SK-N-SH (cell line): ENCODE measurements around the gene STPG1. TPM values are rescaled to one million over a fixed set of nuclear protein-coding genes. Genes with fewer than 3 reads are reported as not detected.

Source experiments
- CTCF ChIA-PET: fragments of 300-600, 350-600 bp; formaldehyde crosslinking; extraction: SDS; loops from one replicate; lab custom pipeline; 2021; lab: Yijun Ruan, JAX
- POLR2A ChIA-PET: fragments of 350-600 bp; sonication (Branson Sonifier 250); formaldehyde crosslinking; extraction: SDS; loops from one replicate; lab custom pipeline; 2020; ENCODE audit warnings: antibody characterized with exemption, inconsistent platforms; lab: Yijun Ruan, JAX
- DNase-seq: peaks from one replicate; pipeline ENCODE4 v3.0.0; 2012
- H2AFZ ChIP-seq: fragments of 200-600 bp; sonication (generic); 2 replicates; pipeline ENCODE4 v1.8.1; 2016; ENCODE audit warnings: antibody characterized with exemption, mild to moderate bottlenecking, low read depth
- H3F3A ChIP-seq: fragments of 200-600 bp; sonication (generic); replicated peaks from 2 replicates; pipeline ENCODE3; 2016; ENCODE audit warnings: antibody characterized with exemption, mild to moderate bottlenecking; ENCODE audit not compliant: insufficient read depth
- H3K27ac ChIP-seq, 2 experiments: fragments of 200-500 bp in 1 of 2; fragments of 200-600 bp in 1 of 2; sonication (Bioruptor generic) in 1 of 2; sonication (generic), shearing (Covaris generic) in 1 of 2; 2 replicates each; pipeline versions ENCODE4 v1.5.1 to v1.6.1; 2014 to 2016; ENCODE audit warnings: low read depth in 2 of 2, inconsistent platforms in 1 of 2, low read length in 1 of 2, mild to moderate bottlenecking in 1 of 2, mixed read lengths in 1 of 2
- H3K27me3 ChIP-seq: fragments of 200-600 bp; sonication (generic), shearing (Covaris generic); 2 replicates; pipeline ENCODE4 v1.6.1; 2016; ENCODE audit warnings: mixed run types; ENCODE audit not compliant: insufficient read depth
- H3K36me3 ChIP-seq, 2 experiments: fragments of 200-500 bp in 1 of 2; fragments of 200-600 bp in 1 of 2; sonication (Bioruptor generic) in 1 of 2; sonication (generic) in 1 of 2; replicated peaks in 1 of 2; 2 replicates each; pipeline versions ENCODE3 to v1.5.1; 2014 to 2016; ENCODE audit warnings: low read length in 1 of 2, mild to moderate bottlenecking in 1 of 2; ENCODE audit not compliant: insufficient read depth in 2 of 2, control insufficient read depth in 1 of 2
- H3K4me1 ChIP-seq, 2 experiments: fragments of 200-500 bp in 1 of 2; fragments of 200-600 bp in 1 of 2; sonication (Bioruptor generic) in 1 of 2; sonication (generic), shearing (Covaris generic) in 1 of 2; 2 replicates each; pipeline versions ENCODE4 v1.5.1 to v1.6.1; 2014 to 2016; ENCODE audit warnings: low read depth in 1 of 2, low read length in 1 of 2, mixed run types in 1 of 2; ENCODE audit not compliant: insufficient read depth in 2 of 2, control insufficient read depth in 1 of 2
- H3K4me2 ChIP-seq: fragments of 200-600 bp; sonication (generic), shearing (Covaris generic); 2 replicates; pipeline ENCODE4 v1.6.1; 2017; ENCODE audit warnings: mixed run types
- H3K4me3 ChIP-seq, 2 experiments: fragments of 200-500 bp in 1 of 2; fragments of 200-600 bp in 1 of 2; sonication (Bioruptor generic) in 1 of 2; sonication (generic), shearing (Covaris generic) in 1 of 2; 2 replicates each; pipeline versions ENCODE4 v1.5.1 to v1.8.1; 2014 to 2016; ENCODE audit warnings: low read depth in 2 of 2, inconsistent platforms in 1 of 2, low read length in 1 of 2, mild to moderate bottlenecking in 1 of 2, mixed read lengths in 1 of 2, moderate library complexity in 1 of 2
- H3K79me2 ChIP-seq: fragments of 200-600 bp; sonication (generic); 2 replicates; pipeline ENCODE4 v1.8.1; 2017; ENCODE audit warnings: mild to moderate bottlenecking; ENCODE audit not compliant: insufficient read depth
- H3K9ac ChIP-seq: fragments of 200-600 bp; sonication (generic); 2 replicates; pipeline ENCODE4 v1.6.1; 2017; ENCODE audit warnings: mixed run types
- H3K9me2 ChIP-seq: fragments of 200-600 bp; sonication (generic); 2 replicates; pipeline ENCODE4 v1.6.1; 2017; ENCODE audit warnings: mixed run types
- H3K9me3 ChIP-seq: fragments of 200-600 bp; sonication (generic); 2 replicates; pipeline ENCODE4 v1.6.1; 2017; ENCODE audit warnings: mixed run types, mild to moderate bottlenecking, moderate library complexity
- H4K20me1 ChIP-seq: fragments of 200-600 bp; sonication (generic); 2 replicates; pipeline ENCODE4 v1.6.1; 2017; ENCODE audit warnings: mild to moderate bottlenecking, mixed run types; ENCODE audit not compliant: insufficient read depth
- ELF1 ChIP-seq: IDR thresholded peaks from 2 replicates; pipeline ENCODE4 v1.4.0; 2012
- EP300 ChIP-seq, 2 experiments: IDR thresholded peaks; 2 replicates each; pipeline versions ENCODE4 v1.4.0 to v1.6.1; 2012; ENCODE audit warnings: borderline replicate concordance in 1 of 2, low read depth in 1 of 2, low read length in 1 of 2
- EZH2phosphoT487 ChIP-seq: fragments of 200-600 bp; sonication (generic); IDR thresholded peaks from 2 replicates; pipeline ENCODE4 v1.6.1; 2017; ENCODE audit warnings: low read depth, mixed run types, mild to moderate bottlenecking, antibody characterized with exemption, moderate library complexity, borderline replicate concordance
- GABPA ChIP-seq: IDR thresholded peaks from 2 replicates; pipeline ENCODE4 v1.4.0; 2012; ENCODE audit warnings: low read depth, mild to moderate bottlenecking
- GATA2 ChIP-seq: sonication (generic); formaldehyde crosslinking; IDR thresholded peaks from 2 replicates; pipeline ENCODE4 v1.5.0; 2020; ENCODE audit warnings: mild to moderate bottlenecking, missing genetic modification reagents
- MAX ChIP-seq: IDR thresholded peaks from 2 replicates; pipeline ENCODE4 v1.4.0; 2012; ENCODE audit warnings: low read depth
- NRF1 ChIP-seq: IDR thresholded peaks from 2 replicates; pipeline ENCODE4 v1.6.1; 2012; ENCODE audit warnings: low read depth, mild to moderate bottlenecking, low read length
- RAD21 ChIP-seq: IDR thresholded peaks from 2 replicates; pipeline ENCODE4 v1.6.1; 2012; ENCODE audit warnings: mild to moderate bottlenecking, low read length
- TAF1 ChIP-seq: IDR thresholded peaks from 2 replicates; pipeline ENCODE4 v1.6.1; 2012; ENCODE audit warnings: low read depth, mild to moderate bottlenecking, low read length, moderate library complexity, borderline replicate concordance
- TEAD4 ChIP-seq: IDR thresholded peaks from 2 replicates; pipeline ENCODE4 v1.4.0; 2012; ENCODE audit warnings: mild to moderate bottlenecking, borderline replicate concordance; ENCODE audit not compliant: insufficient read depth
- WGBS: methylation state at CpG from one replicate; pipeline ENCODE4 v1.1.6; 2017; ENCODE audit warnings: low lambda C conversion rate; 5-methylcytosine and 5-hydroxymethylcytosine counted together
- polyA plus RNA-seq, 3 experiments: library from polyadenylated mRNA; depleted of rRNA; stranded (reverse); fragments of >200 nt; gene quantifications; 2 replicates each; pipeline ENCODE4 v1.2.3, GENCODE V29; 2012
- TF ChIP-seq, protein P1 (sequence below): fragments of 150-350 bp; IDR thresholded peaks from 2 replicates; pipeline ENCODE4 v1.6.1; 2017; ENCODE audit warnings: antibody characterized with exemption, low read length, low read depth, borderline replicate concordance
- TF ChIP-seq, protein P2 (sequence below): IDR thresholded peaks from 2 replicates; pipeline ENCODE4 v1.4.0; 2012; ENCODE audit warnings: low read depth, borderline replicate concordance
- TF ChIP-seq, protein P3 (sequence below): IDR thresholded peaks from 2 replicates; pipeline ENCODE4 v1.4.0; 2012; ENCODE audit warnings: low read depth, borderline replicate concordance

Gene STPG1
- polyA plus RNA-seq, 1 of the 3 experiments (the other 2 are of a cell fraction): 8.7 TPM

DNA sequence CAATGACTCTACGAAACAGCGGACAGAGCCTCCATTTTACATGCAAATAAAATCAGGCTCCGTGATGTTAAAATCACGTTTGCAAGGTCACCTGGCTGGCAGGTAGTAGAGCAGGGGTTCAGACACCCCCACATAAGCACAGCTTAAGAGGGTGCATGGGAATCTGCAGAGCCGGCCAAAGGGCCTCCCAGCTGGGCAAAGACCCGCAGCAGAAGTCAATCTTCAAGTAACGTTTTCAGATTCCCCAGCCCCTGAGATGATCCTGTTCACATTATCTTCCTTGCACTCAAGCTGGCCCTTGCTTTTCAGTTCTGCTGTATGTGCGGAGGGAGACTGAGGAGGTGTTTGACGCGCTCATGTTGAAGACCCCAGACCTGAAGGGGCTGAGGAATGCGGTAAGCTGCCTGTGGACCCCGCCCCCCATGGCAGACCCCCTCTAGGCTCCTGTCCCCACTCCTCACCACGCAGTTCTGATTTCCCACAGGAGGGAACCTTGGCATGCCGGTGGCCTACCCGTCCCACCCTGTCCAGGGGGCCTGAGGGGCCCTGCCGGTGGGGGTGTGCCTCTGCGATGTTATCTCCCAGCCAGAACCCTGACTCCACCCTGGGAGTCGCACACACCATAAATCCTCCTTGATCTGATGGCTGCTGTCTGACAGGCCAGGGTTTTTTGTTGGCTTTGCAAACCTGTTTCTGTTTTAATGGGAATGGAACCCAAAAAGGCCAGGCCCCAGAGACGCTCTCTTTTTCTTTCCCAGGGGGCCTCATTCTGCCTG is 66.2 kb downstream of the STPG1 start (continued):
- TF ChIP-seq EP300 (IDR thresholded peaks at IDR 0.05; ENCODE audit: borderline replicate concordance in 1 of 2, low read depth in 1 of 2, low read length in 1 of 2): no peak

DNA sequence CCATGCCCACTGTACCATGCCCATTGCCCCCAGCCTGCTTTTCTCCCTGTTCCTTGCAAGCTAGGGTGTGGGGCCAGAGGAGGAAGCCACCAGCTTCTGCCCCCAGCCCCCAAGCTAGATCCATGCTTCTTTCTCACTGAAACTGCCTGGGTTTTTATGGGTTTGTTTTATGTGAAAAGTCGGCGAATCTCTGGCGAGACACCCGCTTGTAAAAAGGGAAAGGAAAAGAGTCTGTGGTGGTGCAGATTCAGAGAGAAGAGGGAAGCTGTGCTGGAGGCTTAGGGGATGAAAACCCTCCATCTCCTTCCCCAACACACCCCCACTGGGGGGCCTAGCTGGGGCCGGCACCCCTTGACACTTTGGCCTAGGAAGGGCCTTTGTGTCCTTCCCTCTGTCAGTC is 68.2 kb downstream of the STPG1 start:
- no peak for TF ChIP-seq TEAD4
- TF ChIP-seq TAF1: no peak
- TF ChIP-seq ELF1: no peak
- TF ChIP-seq MAX: no peak
- TF ChIP-seq GATA2 (CRISPR knock-in tag): no peak
- TF ChIP-seq, protein P1, sequence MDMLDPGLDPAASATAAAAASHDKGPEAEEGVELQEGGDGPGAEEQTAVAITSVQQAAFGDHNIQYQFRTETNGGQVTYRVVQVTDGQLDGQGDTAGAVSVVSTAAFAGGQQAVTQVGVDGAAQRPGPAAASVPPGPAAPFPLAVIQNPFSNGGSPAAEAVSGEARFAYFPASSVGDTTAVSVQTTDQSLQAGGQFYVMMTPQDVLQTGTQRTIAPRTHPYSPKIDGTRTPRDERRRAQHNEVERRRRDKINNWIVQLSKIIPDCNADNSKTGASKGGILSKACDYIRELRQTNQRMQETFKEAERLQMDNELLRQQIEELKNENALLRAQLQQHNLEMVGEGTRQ: no peak
- no peak for TF ChIP-seq GABPA
- TF ChIP-seq, protein P2, sequence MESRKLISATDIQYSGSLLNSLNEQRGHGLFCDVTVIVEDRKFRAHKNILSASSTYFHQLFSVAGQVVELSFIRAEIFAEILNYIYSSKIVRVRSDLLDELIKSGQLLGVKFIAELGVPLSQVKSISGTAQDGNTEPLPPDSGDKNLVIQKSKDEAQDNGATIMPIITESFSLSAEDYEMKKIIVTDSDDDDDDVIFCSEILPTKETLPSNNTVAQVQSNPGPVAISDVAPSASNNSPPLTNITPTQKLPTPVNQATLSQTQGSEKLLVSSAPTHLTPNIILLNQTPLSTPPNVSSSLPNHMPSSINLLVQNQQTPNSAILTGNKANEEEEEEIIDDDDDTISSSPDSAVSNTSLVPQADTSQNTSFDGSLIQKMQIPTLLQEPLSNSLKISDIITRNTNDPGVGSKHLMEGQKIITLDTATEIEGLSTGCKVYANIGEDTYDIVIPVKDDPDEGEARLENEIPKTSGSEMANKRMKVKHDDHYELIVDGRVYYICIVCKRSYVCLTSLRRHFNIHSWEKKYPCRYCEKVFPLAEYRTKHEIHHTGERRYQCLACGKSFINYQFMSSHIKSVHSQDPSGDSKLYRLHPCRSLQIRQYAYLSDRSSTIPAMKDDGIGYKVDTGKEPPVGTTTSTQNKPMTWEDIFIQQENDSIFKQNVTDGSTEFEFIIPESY: no peak
- TF ChIP-seq, protein P3, sequence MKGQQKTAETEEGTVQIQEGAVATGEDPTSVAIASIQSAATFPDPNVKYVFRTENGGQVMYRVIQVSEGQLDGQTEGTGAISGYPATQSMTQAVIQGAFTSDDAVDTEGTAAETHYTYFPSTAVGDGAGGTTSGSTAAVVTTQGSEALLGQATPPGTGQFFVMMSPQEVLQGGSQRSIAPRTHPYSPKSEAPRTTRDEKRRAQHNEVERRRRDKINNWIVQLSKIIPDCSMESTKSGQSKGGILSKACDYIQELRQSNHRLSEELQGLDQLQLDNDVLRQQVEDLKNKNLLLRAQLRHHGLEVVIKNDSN: no peak
- no peak for TF ChIP-seq EZH2phosphoT487
- no peak for TF ChIP-seq NRF1
- no peak for TF ChIP-seq RAD21
- 84% methylated on average over 4 of the region's 5 CpGs for WGBS
- no peaks in the 10 kb centered on the region for H3K36me3 ChIP-seq
- H4K20me1 ChIP-seq: no peaks in the 10 kb centered on the region
- DNase-seq: no peak
- no peaks in the 10 kb centered on the region for H3K79me2 ChIP-seq
- H3K9ac ChIP-seq: no peak overlapping the region
- CTCF ChIA-PET: no interaction called here
- POLR2A ChIA-PET: no interaction called here
- H2AFZ ChIP-seq: no peak overlapping the region
- no peaks in the 10 kb centered on the region for H3K27me3 ChIP-seq
- H3K9me2 ChIP-seq: no peaks in the 10 kb centered on the region
- H3F3A ChIP-seq: no peaks in the 10 kb centered on the region
- no peak overlapping the region for H3K27ac ChIP-seq
- no peak overlapping the region for H3K4me2 ChIP-seq
- no peak overlapping the region for H3K4me3 ChIP-seq
- no peaks in the 10 kb centered on the region for H3K9me3 ChIP-seq
- peaks cover 0 to 7% of the 10 kb centered on the region in 2 experiments; a peak in 1 of 4 replicates for H3K4me1 ChIP-seq
